ENCODE data around the gene GXYLT1.
"Not testable (repeated sequence)": the region's sequence is repeated elsewhere in the genome, so short reads cannot be mapped to it uniquely, and the experiment has no call there.

The GXYLT1 gene

GRCh38 chr12:42144408-42145196, at the start of gene GXYLT1:
GXYLT1 (minus strand) TSS chr12:42144874; CDS start chr12:42144646, 228 bp downstream.
- DNase-seq, result peak; percentile 96

- no peak for DNase-seq
These were observed 48.0 kb upstream of the GXYLT1 start for GRCh38 chr12:42192686-42193085.

- no peak for DNase-seq
These were observed 47.6 kb upstream of the GXYLT1 start for GRCh38 chr12:42192258-42192657.

GRCh38 chr12:42190376-42190775, 45.7 kb upstream of the GXYLT1 start:
- DNase-seq, result no peak

- DNase-seq, result not testable (repeated sequence)
These were observed 43.6 kb upstream of the GXYLT1 start for GRCh38 chr12:42188275-42188674.

- DNase-seq, result no peak
These were observed 43.1 kb upstream of the GXYLT1 start for GRCh38 chr12:42187799-42188198.

GRCh38 chr12:42186793-42187192, 42.1 kb upstream of the GXYLT1 start:
- no peak for DNase-seq

GRCh38 chr12:42182394-42182793, 37.7 kb upstream of the GXYLT1 start:
- DNase-seq, result no peak

- no peak for DNase-seq
These were observed 36.4 kb upstream of the GXYLT1 start for GRCh38 chr12:42180990-42181596.

GRCh38 chr12:42178101-42178500, 33.4 kb upstream of the GXYLT1 start:
- DNase-seq, result no peak

GRCh38 chr12:42174978-42175377, 30.3 kb upstream of the GXYLT1 start:
- no peak for DNase-seq

- DNase-seq, result no peak
These were observed 29.4 kb upstream of the GXYLT1 start for GRCh38 chr12:42173961-42174521.

GRCh38 chr12:42172441-42173210, 28.0 kb upstream of the GXYLT1 start:
- no peak for DNase-seq

- DNase-seq, result no peak
These were observed 23.0 kb upstream of the GXYLT1 start for GRCh38 chr12:42167711-42168110.

GRCh38 chr12:42166501-42166900, 21.8 kb upstream of the GXYLT1 start:
- DNase-seq, result no peak

- no peak for DNase-seq
These were observed 19.2 kb upstream of the GXYLT1 start for GRCh38 chr12:42163913-42164312.

GRCh38 chr12:42162965-42163364, 18.3 kb upstream of the GXYLT1 start:
- DNase-seq, result no peak

- no peak for DNase-seq
These were observed 17.5 kb upstream of the GXYLT1 start for GRCh38 chr12:42162193-42162592.

- no peak for DNase-seq
These were observed 16.9 kb upstream of the GXYLT1 start for GRCh38 chr12:42161529-42161928.

GRCh38 chr12:42156232-42156631, 11.6 kb upstream of the GXYLT1 start:
- no peak for DNase-seq

- peak; percentile 56 for DNase-seq
These were observed 1.0 kb upstream of the GXYLT1 start for GRCh38 chr12:42145552-42146215.

- DNase-seq, result no peak
These were observed 499 bp upstream of the GXYLT1 start for GRCh38 chr12:42145197-42145549.

- peak; percentile 57 for DNase-seq
These were observed 591 bp downstream of the GXYLT1 start for GRCh38 chr12:42144158-42144407.

Measured in NCI-H82 (cell line).